ENCODE measurements around the gene RTP5. TPM values are rescaled to one million over a fixed set of nuclear protein-coding genes. Genes with fewer than 3 reads are reported as not detected.
A peak's percentile ranks its signal among the peaks of the same experiment; 100 is the strongest.
"Not testable (repeated sequence)": the region's sequence is repeated elsewhere in the genome, so short reads cannot be mapped to it uniquely, and the experiment has no call there.

The RTP5 gene
- total RNA-seq, 1 donor from 2014 or later, result not detected

- Mint-ChIP-seq H3K9me3 (no peaks in the 10 kb centered on the region), H3K4me3 (no peak overlapping the region), H3K27me3 (no peaks in the 10 kb centered on the region), H3K27ac (no peak overlapping the region), H3K4me1 (ENCODE audit: unreplicated experiment) (peaks cover 4% of the 10 kb centered on the region), H3K36me3 (no peaks in the 10 kb centered on the region)
- peak; percentile 64 for DNase-seq (ENCODE audit: extremely low spot score, unreplicated experiment)
- no peak for TF ChIP-seq CTCF (conservative IDR thresholded peaks at IDR 0.05)
Measured at GRCh38 chr2:241904791-241905710, 35.5 kb downstream of the RTP5 start.

GRCh38 chr2:241905716-241906377 lies 36.3 kb downstream of the RTP5 start:
- H3K27ac Mint-ChIP-seq, result no peak overlapping the region
- no peaks in the 10 kb centered on the region for H3K27me3 Mint-ChIP-seq
- TF ChIP-seq CTCF (conservative IDR thresholded peaks at IDR 0.05), result no peak
- peaks cover 2% of the 10 kb centered on the region for H3K36me3 Mint-ChIP-seq
- no peak overlapping the region for H3K4me3 Mint-ChIP-seq
- H3K9me3 Mint-ChIP-seq, result no peaks in the 10 kb centered on the region
- peak; percentile 59 for DNase-seq (ENCODE audit: extremely low spot score, unreplicated experiment)
- H3K4me1 Mint-ChIP-seq (ENCODE audit: unreplicated experiment), result peaks cover 4% of the 10 kb centered on the region

GRCh38 chr2:241906378-241906770 lies 36.8 kb downstream of the RTP5 start:
- DNase-seq (ENCODE audit: extremely low spot score, unreplicated experiment), result peak; percentile 7
- H3K4me3 Mint-ChIP-seq; H3K4me1 Mint-ChIP-seq (ENCODE audit: unreplicated experiment); H3K27ac Mint-ChIP-seq; H3K9me3 Mint-ChIP-seq; H3K36me3 Mint-ChIP-seq; H3K27me3 Mint-ChIP-seq: not testable (repeated sequence)

GRCh38 chr2:241906826-241907570 lies 37.5 kb downstream of the RTP5 start:
- H3K36me3 Mint-ChIP-seq, result peaks cover 3% of the 10 kb centered on the region
- H3K27ac Mint-ChIP-seq, result no peak overlapping the region
- peaks cover 3% of the 10 kb centered on the region for H3K9me3 Mint-ChIP-seq
- no peak for TF ChIP-seq CTCF (conservative IDR thresholded peaks at IDR 0.05)
- peak; percentile 42 for DNase-seq (ENCODE audit: extremely low spot score, unreplicated experiment)
- H3K4me3 Mint-ChIP-seq, result no peak overlapping the region
- H3K27me3 Mint-ChIP-seq, result no peaks in the 10 kb centered on the region
- peaks cover under 1% of the 10 kb centered on the region for H3K4me1 Mint-ChIP-seq (ENCODE audit: unreplicated experiment)

GRCh38 chr2:241907831-241908230 lies 38.3 kb downstream of the RTP5 start:
- H3K27me3 Mint-ChIP-seq; H3K4me3 Mint-ChIP-seq; H3K36me3 Mint-ChIP-seq; H3K9me3 Mint-ChIP-seq; H3K4me1 Mint-ChIP-seq (ENCODE audit: unreplicated experiment); H3K27ac Mint-ChIP-seq: not testable (repeated sequence)
- DNase-seq (ENCODE audit: extremely low spot score, unreplicated experiment), result peak; percentile 18

- Mint-ChIP-seq H3K4me1 (ENCODE audit: unreplicated experiment) (no peaks in the 10 kb centered on the region), H3K27me3 (no peaks in the 10 kb centered on the region), H3K36me3 (peaks cover 3% of the 10 kb centered on the region), H3K9me3 (peaks cover 12% of the 10 kb centered on the region), H3K27ac (no peak overlapping the region), H3K4me3 (no peak overlapping the region)
- DNase-seq (ENCODE audit: extremely low spot score, unreplicated experiment), result peak; percentile 62
- TF ChIP-seq CTCF (conservative IDR thresholded peaks at IDR 0.05), result no peak
Measured at GRCh38 chr2:241908686-241909420, 39.3 kb downstream of the RTP5 start.

Measured in type B pancreatic cell (in vitro differentiated cells).